Muscle of back (tissue), 13 donors: ENCODE measurements around the gene KRTAP27-1. TPM values are rescaled to one million over a fixed set of nuclear protein-coding genes. Genes with fewer than 3 reads are reported as not detected.

Source experiments
- DNase-seq, 3 donors: peaks; one replicate each; pipeline versions ENCODE4 v3.0.0 to v3.0.0-alpha.2; 2013
- long read RNA-seq, 9 donors: transcript quantifications; one replicate each; lab custom pipeline, GENCODE V29; 2026
- polyA plus RNA-seq, 10 donors: library from polyadenylated mRNA; unstranded; fragments of 120-200 nt; gene quantifications; one replicate each; pipeline ENCODE4 v1.2.1, GENCODE V29; 2013; ENCODE audit not compliant: insufficient read length in 10 of 10

Gene KRTAP27-1
- polyA plus RNA-seq: not detected
- long read RNA-seq, donor 1: 0 reads
- long read RNA-seq, donor 2: 0 reads
- long read RNA-seq, donor 3, partial matches to known transcripts: 0 of 1 reads
- long read RNA-seq, donor 3, other reads (novel, unspliced or antisense): 0 of 1 reads
- long read RNA-seq, donor 4: 0 reads
- long read RNA-seq, donor 5: 0 reads
- long read RNA-seq, donor 6: 0 reads
- long read RNA-seq, donor 7: 0 reads
- long read RNA-seq, donor 8, partial matches to known transcripts: 0 of 1 reads
- long read RNA-seq, donor 8, other reads (novel, unspliced or antisense): 0 of 1 reads
- long read RNA-seq, donor 9: 0 reads

GRCh38 chr21:30337276-30337744, at the start of gene KRTAP27-1:
Gene KRTAP27-1 (minus strand): TSS chr21:30337694. CDS start chr21:30337668, 26 bp downstream.
- no peak for DNase-seq

DNA sequence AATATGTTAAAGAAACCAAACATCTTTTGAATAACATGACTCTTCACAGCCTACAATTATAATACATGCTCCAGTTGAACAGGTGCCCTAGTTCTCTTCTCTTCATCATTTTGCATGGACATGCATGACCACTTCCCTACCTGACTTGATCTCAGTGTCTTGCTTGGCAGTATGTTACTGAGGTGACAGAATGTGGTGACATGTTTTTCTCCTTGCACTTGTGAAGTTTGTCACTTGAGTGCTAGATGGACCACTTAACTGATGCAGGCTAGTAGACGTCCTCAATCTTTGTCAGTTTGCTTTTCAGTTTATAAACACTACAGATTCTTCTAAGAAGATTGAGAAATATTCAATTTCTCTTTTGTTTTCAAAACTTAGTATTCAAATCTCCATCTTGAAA, 44.7 kb upstream of the KRTAP27-1 start:
- DNase-seq: no peak

DNA sequence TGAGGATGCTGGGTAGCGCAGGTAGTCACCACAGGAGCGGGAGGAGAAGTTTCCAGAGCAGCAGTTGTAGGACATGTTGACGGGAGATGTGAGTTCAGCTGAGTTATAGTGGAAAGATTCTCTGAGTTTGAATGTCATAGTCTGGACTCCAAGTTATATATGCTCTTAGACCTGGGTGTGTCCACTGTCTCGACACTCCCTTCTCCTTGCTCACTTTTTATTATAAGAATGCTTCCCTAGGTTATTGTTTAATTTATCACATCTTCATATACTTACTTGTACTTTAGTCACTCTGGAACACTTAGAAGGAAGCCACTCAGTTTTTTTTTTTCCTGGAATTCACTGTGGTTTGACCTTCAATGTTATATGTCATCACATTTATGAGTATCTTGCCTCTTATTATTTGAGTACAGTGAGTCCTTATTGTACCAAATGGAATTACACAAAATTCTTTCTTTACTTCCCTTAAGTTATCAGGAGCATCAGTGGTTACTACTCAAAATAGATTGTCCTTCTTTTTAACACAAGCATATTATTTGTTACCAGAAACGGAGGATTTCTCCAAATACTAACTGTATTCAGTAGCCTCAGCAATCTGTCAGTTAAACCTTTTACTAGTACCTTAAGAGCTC, 34.8 kb upstream of the KRTAP27-1 start, which contains the start of gene KRTAP13-2:
Gene KRTAP13-2, minus strand, starts transcription at position 133 of the 632 bp plus-strand sequence. Its CDS starts 58 bp downstream, at position 75.
- no peak for DNase-seq

DNA sequence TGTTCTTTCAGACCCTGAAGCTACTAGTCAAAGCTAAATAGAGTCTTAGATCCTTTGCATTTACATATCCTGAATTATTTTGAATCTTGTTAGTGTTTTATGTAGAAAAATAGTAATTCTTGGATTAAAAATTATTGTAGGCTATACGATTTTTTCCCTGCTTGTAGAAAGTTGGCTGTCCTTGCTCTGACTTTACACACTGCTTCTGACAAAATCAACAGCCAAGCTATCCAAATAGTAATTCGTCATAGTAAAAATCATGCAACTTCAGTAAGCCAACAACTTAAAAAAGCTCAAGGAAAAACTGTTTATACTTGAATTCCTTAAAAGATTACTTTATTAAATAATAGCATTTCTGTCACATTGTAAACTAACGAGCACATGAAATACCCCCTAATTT, 18.4 kb upstream of the KRTAP27-1 start:
- peak; percentile 5 to 20 (median 11) for DNase-seq

GRCh38 chr21:30354308-30355005, 17.0 kb upstream of the KRTAP27-1 start:
- DNase-seq: no peak

GRCh38 chr21:30351534-30351933, 14.0 kb upstream of the KRTAP27-1 start:
- no peak for DNase-seq

- DNase-seq: peak in 2 of 3 donors; percentile 18 to 29
Observed at GRCh38 chr21:30349572-30349971, 12.1 kb upstream of the KRTAP27-1 start.

DNA sequence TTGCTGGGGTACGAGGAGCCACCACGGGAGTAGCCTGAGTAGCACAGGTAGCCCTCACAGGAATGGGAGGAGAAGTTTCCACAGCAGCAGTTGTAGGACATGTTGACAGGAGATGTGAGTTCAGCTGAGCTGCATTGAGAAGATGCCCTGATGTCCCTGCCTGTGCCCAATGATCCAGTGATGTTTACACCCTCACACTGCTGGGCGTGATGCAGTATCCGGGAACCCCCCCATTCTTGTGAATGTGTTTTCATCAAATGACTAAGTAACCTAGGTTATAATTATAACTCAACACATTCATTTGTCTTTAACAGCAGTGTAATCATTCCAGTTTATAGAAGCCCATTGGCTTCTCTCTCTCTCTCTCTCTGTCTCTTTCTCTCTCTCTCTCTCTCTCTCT, 11.0 kb upstream of the KRTAP27-1 start, which contains the start of gene KRTAP23-1:
Gene KRTAP23-1, minus strand, starts transcription at position 101 of the 400 bp plus-strand sequence. Its CDS starts 0 bp downstream, at position 101.
- no peak for DNase-seq

GRCh38 chr21:30345014-30345413, 7.5 kb upstream of the KRTAP27-1 start:
- DNase-seq: no peak

DNA sequence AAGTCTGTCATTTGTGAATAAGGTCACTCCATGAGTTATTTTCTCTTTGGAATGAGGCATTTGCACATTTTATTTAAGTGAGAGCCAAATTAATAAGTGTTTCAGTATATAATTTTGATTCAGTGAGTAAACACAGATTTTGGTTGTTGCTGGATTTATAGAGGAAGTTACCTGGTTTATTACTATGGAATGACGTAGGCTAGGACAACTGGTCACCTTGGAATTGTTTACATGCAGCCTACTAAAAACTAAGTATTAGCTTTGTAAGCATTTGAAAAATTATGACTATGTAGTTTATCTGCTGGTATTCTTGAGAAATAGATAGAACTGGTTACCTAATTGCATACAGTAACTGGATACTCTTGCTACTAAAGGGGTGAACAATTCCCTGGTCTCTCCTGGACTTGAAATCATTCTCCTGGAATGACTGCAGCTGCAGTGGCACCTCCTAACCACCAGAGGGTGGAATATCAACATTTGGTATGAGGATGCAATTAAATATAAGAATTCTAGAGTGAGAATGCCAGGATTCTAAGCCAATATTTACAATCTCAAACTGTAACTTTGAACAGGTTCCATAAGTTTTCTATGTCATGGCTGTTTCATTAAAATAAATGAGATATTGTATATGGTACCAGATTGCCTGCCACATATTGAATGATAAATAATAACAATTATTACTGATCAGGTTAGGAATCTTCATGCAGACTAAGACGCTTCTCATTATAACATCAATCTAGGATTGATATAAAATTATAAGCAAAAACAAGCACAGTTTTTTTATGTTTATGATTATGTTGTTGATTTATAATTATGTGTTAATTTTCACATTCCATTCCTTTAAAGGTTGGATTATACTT, 3.5 kb upstream of the KRTAP27-1 start:
- DNase-seq: no peak

GRCh38 chr21:30338717-30339116, 1.2 kb upstream of the KRTAP27-1 start:
- no peak for DNase-seq

DNA sequence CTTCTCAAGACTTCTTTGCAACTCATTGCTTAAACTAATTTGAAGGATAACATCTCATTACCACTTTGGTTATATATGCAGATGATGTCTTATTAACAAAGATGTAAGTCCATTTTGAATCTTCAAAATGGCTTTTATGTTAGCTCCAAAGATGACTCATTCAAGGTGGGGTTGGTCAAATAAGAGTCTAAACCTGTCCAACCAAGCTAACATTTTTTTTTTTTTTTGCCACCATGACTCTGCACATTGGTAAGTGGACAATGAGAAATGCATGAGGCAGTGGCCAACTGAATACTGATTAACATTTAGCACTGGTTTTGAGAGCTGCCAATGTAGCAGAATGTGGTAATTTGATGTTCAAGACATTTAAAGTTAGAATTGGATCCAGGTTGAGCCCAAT, 278 bp upstream of the KRTAP27-1 start:
- DNase-seq: no peak

DNA sequence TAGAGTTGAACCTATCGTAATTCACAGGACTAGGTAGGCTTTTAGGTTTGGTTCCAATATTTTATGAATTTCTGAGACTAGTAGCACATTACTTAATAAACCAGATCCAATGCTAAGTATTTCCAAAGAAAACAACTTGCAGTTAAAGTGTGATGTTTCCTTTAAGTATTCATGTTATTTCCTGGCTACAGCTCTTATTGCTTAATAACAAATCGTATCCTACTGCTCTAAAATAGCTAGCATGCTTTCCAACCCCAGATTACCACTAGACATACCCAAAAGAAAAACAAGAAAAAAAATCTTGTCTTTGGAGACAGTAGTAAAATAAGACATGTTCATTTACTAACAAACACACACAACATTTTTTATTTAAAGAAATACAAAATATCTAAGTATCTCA, 898 bp downstream of the KRTAP27-1 start:
- peak in 1 of 3 donors; percentile 15 for DNase-seq

- no peak for DNase-seq
Observed at GRCh38 chr21:30333736-30334135, 3.8 kb downstream of the KRTAP27-1 start.

GRCh38 chr21:30332681-30333080, 4.8 kb downstream of the KRTAP27-1 start:
- no peak for DNase-seq

- no peak for DNase-seq
Observed at GRCh38 chr21:30329203-30329875, 8.2 kb downstream of the KRTAP27-1 start.

DNA sequence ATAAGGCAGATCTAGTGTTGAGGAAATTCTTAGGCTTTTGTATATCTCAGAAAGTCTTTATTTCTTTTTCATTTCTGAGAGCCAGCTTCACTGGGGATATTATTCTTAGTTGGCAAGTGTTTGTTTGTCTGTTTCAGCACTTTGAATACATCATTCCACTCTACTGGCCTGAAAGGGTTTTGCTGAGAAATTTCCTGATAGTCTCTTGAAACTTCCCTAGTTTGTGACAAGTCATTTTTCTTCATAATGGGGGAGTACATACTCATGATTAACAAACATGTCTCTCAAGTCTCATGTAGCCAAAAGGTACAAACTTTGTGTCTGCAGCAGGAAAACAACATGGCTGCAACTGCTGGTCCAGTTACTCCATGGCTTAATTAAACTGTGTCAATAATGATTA, 11.1 kb downstream of the KRTAP27-1 start:
- DNase-seq: no peak

DNA sequence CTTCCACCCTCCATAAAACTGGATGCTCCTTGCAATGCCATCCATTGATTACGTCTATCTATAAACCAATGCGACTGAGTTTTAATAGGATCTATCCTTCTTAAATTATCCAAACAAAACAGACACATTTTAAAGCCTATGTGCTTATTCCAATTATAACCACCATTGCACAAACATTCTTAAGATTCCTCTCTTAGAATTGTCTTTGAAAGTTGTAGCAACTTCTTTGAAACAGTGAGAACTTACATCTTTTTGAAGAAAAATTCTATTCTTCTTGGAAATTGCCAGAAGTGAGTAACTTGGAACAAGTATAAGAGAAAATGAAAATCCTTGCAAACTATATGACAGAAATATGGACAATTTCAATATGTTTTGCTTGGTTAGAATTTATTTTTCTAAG, 17.3 kb downstream of the KRTAP27-1 start, which contains the start of gene KRTAP26-1:
Gene KRTAP26-1, minus strand, starts transcription at position 101 of the 400 bp plus-strand sequence. CDS start 280 bp downstream, outside the sequence.
- no peak for DNase-seq

DNA sequence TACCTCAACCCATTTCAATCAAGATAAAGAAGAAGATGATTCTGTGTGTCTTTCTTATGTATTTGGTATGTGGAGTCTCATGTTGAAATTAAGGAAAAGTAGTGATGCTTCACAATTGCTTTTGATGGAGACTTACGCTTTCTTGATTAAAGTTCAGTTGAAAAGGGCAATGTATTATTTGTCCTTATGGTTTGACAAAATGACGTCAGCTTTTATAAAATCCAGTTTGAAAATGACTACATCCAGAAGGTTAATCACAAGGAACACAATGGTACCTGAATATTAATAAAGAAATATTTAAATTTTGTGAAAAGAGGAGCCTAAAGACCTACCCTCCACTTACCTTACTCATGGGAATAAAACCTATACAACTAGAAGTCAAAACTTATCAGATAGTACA, 21.8 kb downstream of the KRTAP27-1 start:
- DNase-seq: no peak

DNA sequence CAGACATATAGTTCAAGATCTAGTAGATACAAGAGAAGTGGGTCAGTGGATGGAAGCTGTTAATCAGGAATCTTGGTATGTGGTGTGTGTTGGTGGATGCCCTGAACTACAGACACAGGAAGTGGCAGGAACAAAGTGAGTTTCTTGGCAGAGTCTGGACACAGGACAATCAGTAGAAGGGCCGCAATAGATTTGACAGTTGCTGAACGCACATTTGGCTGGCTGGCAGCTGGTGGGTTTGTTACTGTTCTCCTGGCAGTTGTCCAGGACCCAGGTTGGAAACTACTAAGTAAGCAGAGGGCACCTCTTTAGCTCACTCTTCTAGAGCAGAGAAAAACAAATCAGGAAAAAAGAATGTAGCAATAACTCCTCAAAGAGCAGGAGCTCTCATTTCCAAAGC, 30.6 kb downstream of the KRTAP27-1 start:
- peak in 1 of 3 donors; percentile 4 for DNase-seq

DNA sequence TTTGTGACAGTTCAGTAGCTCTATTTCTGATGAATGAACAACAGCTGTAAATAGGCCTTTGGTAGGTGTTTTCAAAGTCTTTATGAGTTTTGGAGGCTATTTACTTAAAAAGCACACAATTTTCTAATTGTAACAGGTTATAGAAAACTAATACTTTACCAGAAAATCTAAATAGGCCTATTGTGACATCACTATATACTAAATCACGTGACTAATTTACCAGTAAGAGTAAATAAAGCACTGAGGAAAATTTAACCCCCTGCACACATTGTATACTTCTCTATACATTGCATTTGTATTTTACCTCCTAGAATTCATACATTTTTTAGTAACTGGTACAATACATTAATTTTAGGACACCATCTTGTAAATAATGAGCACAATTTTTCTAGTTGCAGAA, 32.4 kb downstream of the KRTAP27-1 start:
- DNase-seq: no peak
